HG03469 (cell line): ENCODE measurements around the gene HS6ST1.
A peak's percentile ranks its signal among the peaks of the same experiment; 100 is the strongest.

ENCODE experiments used
- ATAC-seq: cut with Tn5 transposase; IDR thresholded peaks from one replicate; pipeline ENCODE4 v1.9.1; 2021; ENCODE audit warnings: mild to moderate bottlenecking, moderate library complexity, moderate number of reproducible peaks; ENCODE audit not compliant: unreplicated experiment

The HS6ST1 gene

DNA sequence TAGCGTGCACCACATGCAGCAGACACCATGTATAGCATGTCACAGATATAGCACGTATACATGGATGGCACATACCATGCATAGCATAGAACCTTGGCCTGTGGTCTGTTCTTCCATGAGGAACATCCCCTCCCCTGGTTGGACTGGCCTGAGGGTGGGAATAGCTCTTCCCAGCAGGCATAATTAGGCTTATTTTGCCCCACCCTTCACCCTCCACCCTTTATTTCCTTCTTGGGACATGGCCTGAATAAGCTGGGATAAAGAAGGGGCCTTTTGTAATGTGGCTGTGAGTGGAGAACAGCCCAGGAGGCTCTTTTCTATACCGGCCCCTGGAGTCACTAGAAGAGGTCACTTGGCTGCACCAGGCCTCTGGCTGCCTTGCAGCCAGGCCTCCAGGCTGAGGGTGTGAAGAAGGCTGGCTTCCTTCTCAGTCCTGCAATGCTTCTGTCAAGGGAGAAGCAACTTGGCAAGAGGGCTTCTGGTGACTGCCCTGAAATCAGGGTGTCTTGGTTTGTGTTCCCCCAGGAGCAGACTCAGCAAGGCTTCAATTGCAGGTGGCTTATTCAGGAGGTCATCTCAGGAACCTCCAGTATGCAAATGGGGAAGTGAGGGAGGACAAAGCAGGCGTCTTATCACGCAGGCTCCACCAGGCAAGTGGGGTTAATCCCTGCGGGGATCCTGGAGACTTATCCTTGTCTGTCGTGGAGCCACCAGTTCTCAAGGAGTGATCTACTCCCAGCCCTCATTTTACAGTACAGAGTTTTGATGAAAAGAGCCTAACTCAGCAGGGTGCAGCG, 68.2 kb downstream of the HS6ST1 start:
- ATAC-seq = no peak

DNA sequence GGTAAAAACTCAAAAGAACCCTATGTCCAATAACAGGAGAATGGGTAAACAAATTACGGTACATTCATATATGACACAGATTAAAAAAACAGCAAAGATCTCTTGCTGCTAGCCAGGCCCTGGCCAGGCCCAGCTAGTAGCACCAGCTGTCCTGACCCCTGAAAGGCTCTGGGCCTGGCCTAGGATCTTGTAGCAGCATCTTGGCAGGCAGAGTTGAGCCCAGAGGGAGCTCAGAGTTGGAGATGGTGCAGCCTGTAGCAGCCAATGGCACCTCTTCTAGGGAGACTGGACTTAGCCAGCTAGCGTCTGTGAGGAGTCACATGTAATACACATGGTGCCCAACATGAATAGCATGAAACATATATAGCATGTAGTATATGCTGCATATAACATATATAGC, 69.1 kb downstream of the HS6ST1 start:
- ATAC-seq = no peak

GRCh38 chr2:128245813-128246212, 72.9 kb downstream of the HS6ST1 start:
- ATAC-seq = no peak

GRCh38 chr2:128241896-128242295, 76.8 kb downstream of the HS6ST1 start:
- no peak for ATAC-seq

DNA sequence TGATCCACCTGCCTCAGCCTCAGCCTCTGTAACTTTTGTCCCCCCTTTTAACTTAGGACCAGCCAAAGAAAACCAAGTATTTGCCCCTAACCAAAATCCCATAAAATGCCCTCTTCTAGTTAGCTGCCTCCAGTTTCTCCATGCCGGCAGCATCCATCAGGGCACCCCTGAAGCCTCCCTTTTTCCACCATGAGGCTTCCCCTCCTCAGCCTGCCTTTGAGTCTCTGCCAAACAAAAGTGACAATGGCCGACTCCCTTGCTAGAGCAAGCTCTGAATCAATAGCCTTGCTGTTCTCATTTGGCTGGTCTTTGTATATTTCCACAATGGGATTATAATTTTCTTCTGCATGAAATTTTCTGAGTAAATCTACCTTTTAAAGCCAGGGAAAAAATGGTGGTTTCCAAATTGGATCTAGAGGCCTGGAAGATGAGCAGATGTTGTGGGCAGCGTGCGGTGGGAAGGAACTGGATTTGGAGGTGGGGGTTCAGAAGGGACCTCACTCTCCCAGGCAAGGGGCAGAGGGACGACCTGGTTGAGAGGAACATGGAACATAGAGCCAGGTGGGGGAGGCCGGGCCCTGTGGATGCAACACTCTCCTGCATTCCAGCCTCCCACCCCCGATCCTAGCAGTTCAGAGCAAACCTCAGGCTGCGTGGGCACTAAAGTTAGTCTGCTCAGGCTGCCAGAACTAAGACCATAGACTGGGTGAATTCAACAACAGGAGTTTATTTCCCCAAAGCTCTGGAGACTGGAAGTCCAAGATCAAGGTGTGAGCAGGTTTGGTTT, 80.6 kb downstream of the HS6ST1 start:
- ATAC-seq = no peak

- no peak for ATAC-seq
Observed at GRCh38 chr2:128237081-128237534, 81.6 kb downstream of the HS6ST1 start.

- ATAC-seq = no peak
Observed at GRCh38 chr2:128236491-128237035, 82.1 kb downstream of the HS6ST1 start.

- no peak for ATAC-seq
Observed at GRCh38 chr2:128235581-128235980, 83.1 kb downstream of the HS6ST1 start.

GRCh38 chr2:128234613-128235012, 84.1 kb downstream of the HS6ST1 start:
- no peak for ATAC-seq

GRCh38 chr2:128233790-128234395, 84.8 kb downstream of the HS6ST1 start:
- no peak for ATAC-seq

DNA sequence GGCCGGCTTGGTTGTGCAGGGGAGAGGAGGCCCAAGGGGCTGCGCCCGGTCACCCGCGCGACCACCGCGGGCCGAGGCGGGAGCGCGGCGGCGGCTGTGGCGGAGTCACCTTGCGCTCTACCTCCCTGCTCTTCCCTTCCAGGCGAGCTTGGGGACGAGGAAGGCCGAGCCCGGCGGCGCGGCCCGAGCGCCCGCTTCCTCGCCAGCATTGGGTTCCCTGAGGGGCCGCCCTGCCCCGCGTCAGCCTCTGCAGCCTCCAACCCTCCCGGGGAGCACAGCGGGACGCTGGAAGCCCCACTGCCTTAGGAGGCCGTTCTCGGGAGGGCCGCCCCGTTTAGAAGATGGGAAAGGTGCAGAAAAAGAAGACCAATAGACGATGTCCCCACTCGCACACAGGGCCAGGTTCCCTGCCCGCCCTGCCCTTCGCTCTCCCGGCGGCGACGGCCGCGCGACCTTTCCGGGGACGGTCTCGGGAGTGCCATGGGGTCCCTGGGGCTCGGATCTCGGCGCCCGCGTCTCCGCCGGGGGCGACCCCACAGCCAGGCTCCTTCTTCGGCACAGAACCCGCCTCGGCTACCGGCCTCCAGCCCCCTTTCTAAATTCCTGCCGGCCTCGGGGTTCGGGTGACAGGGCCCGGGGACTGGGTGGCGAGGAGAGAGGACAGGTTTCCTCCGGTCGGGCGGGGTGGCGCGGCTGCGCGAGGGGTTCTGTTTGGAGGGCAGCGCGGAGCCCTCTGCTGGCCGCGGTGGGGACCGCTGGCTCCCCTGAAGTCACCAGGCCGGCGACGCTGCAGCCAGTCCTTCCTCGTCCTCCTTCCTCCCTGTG, 85.5 kb downstream of the HS6ST1 start:
- peak; percentile 87 for ATAC-seq

DNA sequence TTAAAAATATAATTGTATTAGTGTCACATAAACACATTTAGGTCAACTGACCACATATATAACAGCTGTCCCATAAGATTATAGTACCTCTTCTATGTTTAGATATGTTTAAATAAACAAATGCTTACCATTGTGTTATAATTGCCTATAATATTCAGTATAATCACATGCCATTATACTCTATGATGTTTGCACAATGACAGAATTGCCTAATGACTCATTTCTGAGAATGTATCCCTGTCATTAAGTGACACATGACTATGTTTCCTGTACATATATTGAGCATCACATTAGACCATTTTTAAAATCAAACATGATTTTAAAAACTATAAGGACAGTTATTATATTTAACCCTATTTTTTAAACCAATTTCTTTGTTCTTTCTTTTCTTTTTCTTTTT, 89.8 kb downstream of the HS6ST1 start:
- no peak for ATAC-seq

DNA sequence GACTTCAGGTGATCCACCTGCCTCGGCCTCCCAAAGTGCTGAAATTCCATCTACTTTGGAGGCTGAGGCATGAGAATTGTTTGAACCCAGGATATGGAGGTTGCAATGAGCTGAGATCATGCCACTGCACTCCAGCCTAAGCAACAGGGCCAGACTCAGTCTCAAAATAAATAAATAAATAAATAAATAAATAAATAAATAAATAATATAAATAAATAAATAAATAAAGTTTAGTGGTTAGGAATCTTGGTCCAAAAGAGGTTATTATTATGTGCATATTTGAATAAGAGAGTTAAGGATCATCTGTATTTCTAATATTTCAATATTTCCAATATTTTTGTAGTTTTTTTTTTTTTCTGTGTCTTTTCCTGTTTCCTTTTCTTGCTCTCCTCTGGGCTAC, 90.8 kb downstream of the HS6ST1 start:
- no peak for ATAC-seq

GRCh38 chr2:128219891-128220290, 98.8 kb downstream of the HS6ST1 start:
- ATAC-seq = no peak

DNA sequence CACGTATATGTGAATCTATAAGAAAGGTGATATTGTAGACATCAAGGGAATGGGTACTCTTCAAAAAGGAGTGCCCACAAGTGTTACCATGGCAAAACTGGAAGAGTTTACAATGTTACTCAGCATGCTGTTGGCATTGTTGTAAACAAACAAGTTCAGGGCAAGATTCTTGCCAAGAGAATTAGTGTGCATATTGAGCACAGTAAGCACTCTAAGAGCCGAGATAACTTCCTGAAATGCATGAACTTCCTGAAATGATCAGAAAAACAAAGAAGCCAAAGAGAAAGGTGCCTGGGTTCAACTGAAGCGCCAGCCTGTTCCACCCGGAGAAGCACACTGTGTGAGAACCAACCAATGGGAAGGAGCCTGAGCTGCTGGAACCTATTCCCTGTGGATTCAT, 101.0 kb downstream of the HS6ST1 start:
- no peak for ATAC-seq

- ATAC-seq = no peak
Observed at GRCh38 chr2:128215897-128216642, 102.6 kb downstream of the HS6ST1 start.
